GM21576 (cell line): ENCODE measurements around the gene UBAC2.

Experiments used
- ATAC-seq: cut with Tn5 transposase; IDR thresholded peaks from one replicate; pipeline ENCODE4 v1.9.1; 2021; ENCODE audit warnings: mild to moderate bottlenecking, moderate library complexity; ENCODE audit not compliant: unreplicated experiment

UBAC2 gene

GRCh38 chr13:99266827-99267226, 66.2 kb downstream of the UBAC2 start:
- ATAC-seq: no peak

GRCh38 chr13:99267927-99268326, 67.3 kb downstream of the UBAC2 start:
- no peak for ATAC-seq

GRCh38 chr13:99268822-99269221, 68.2 kb downstream of the UBAC2 start:
- no peak for ATAC-seq

GRCh38 chr13:99269627-99270241, 69.1 kb downstream of the UBAC2 start:
- peak; percentile 68 for ATAC-seq

- no peak for ATAC-seq
Observed at GRCh38 chr13:99270518-99270917, 69.9 kb downstream of the UBAC2 start.

GRCh38 chr13:99271249-99271648, 70.6 kb downstream of the UBAC2 start:
- ATAC-seq: no peak

- ATAC-seq: no peak
Observed at GRCh38 chr13:99272481-99272880, 71.8 kb downstream of the UBAC2 start.

GRCh38 chr13:99273128-99273527, 72.5 kb downstream of the UBAC2 start:
- ATAC-seq: no peak

GRCh38 chr13:99275093-99275469, 74.4 kb downstream of the UBAC2 start:
- no peak for ATAC-seq

- no peak for ATAC-seq
Observed at GRCh38 chr13:99276706-99277105, 76.1 kb downstream of the UBAC2 start.

- no peak for ATAC-seq
Observed at GRCh38 chr13:99277629-99278028, 77.0 kb downstream of the UBAC2 start.

GRCh38 chr13:99278200-99278599, 77.5 kb downstream of the UBAC2 start:
- no peak for ATAC-seq

- no peak for ATAC-seq
Observed at GRCh38 chr13:99278843-99279242, 78.2 kb downstream of the UBAC2 start.

GRCh38 chr13:99279637-99280036, 79.0 kb downstream of the UBAC2 start:
- ATAC-seq: no peak

GRCh38 chr13:99280166-99280565, 79.5 kb downstream of the UBAC2 start:
- ATAC-seq: no peak

GRCh38 chr13:99281811-99282263, 81.2 kb downstream of the UBAC2 start:
- peak; percentile 81 for ATAC-seq

- peak; percentile 65 for ATAC-seq
Observed at GRCh38 chr13:99282264-99283231, 81.9 kb downstream of the UBAC2 start.

- ATAC-seq: no peak
Observed at GRCh38 chr13:99285432-99286182, 85.0 kb downstream of the UBAC2 start.

- ATAC-seq: peak; percentile 2
Observed at GRCh38 chr13:99287551-99287950, 86.9 kb downstream of the UBAC2 start.

GRCh38 chr13:99288089-99288488, 87.4 kb downstream of the UBAC2 start:
- peak; percentile 81 for ATAC-seq

- ATAC-seq: no peak
Observed at GRCh38 chr13:99289271-99289670, 88.6 kb downstream of the UBAC2 start.
